Activated naive CD8-positive, alpha-beta T cell treated with anti-CD3 and anti-CD28 coated beads, Interleukin-2, amount 50 U/mL, for 16 hours (primary cell): ENCODE data around the gene PRKCE.
"Not testable (repeated sequence)": the region's sequence is repeated elsewhere in the genome, so short reads cannot be mapped to it uniquely, and the experiment has no call there.

Experiments
- DNase-seq: peaks from one replicate; pipeline ENCODE4 v3.0.0-alpha.2; 2020; ENCODE audit warnings: low read depth, low spot score

The PRKCE gene

DNA sequence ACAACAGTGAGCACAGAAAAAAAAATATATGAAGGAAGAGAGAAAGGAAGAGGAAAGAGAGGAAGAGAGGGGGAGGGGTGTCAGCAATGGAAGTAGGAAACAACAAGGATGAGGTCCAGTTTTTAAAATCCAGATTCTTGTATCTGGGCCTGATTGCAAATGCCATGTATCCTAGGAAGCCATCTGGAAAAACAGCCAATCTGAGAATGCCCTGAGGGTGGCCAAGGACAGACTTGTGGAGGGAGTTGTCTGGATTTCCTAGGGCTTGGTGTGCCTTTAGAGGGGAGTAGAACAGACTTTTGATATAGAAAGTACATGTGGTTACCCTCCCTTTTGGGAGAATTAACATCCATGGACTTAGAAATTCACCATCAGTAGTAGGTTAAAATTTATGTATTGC, 47.1 kb downstream of the PRKCE start:
- DNase-seq, result no peak

DNA sequence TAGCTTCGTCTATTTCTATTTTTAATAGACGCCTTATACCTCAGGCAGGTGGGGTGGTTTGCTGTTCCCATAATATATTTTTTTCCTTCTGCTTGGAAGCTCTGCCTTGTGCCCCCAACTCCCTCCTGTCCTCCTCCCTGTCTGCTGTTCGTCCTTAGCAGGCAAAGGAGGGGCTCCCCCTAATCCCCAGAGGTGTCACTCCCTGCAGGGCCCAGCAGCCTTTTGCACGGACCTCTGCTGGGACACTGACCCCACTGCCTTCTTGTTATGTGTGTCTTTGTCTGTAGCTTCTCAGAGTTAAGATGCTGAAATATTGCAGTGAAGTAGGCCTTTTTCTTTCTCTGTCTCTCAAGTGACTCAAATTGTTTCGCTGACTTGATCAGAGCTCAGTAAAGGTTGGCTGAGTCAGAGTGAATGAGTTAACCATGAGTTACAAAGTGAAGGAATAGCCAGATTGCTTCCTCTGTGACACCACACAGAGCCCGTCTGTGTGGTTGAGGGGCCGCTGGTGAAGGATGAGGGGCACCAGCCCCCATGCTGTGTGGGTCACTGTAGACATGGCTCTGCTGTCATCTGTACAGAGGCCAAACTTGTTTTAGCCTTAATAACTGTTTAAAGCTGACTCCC, 47.7 kb downstream of the PRKCE start:
- no peak for DNase-seq

DNA sequence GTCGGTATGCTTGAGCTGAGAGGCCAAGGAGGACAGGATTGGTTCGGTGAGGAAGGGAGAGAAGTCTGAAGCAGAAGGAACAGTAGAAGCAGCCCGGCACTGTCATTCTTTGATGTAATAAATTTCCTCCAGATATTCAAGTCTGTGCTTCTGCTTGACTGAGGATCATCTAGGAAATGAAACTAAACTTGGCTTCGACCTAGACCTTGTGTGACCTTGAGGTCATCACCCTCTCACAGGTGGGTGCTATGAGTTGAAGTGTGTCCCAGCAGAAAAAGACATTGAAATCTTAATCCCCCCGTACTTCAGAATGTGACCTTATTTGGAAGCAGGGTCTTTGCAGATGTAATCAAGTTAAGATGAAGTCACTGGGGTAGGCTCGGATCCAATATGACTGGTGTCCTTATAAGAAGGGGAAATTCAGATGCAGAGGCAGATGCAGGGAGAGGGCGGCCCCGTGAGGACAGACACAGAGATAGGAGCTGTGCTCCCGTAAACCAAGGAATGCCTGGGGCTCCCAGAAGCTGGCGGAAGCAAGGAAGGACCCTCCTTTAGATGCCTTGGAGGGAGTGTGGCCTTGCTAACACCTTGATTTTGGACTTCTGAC, 49.0 kb downstream of the PRKCE start:
- no peak for DNase-seq

DNA sequence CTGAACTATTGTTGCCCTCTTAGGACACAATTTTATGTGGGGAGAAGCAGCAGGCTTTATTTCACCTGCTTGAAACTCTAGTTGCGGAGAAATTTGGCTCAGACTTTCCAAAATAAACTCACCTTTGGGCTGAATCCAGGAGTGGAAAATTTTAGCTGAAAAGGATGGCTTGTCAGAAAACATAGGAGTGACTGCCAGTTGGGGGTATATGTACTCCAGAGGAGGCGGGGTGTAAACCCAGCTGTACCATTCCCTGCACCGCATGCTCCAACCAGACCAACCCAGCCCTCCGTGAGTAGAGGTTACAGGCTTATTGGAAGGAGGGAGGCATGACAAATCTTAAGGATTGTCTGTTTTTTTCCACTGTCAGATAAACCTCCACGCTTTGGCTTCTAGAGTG, 53.8 kb downstream of the PRKCE start:
- no peak for DNase-seq

DNA sequence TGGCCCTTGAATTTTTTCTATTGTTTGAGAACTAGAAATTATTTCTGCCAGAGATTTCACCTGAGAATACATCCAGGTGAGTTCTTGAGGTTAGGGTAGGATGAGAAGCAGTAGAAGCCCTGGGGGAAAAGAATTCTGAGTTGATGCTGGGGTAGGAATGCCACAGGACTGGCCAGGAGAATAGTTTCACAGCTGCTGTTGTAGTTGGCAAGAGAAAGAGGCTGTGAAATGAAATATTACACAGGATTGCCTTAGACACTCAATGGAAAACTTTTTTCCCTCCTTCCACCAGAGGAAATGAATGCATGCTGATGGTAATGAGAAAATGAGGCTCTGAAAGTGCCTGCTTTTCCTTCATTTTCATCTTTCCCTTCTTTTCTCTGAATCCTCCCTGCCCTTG, 54.6 kb downstream of the PRKCE start:
- no peak for DNase-seq

DNA sequence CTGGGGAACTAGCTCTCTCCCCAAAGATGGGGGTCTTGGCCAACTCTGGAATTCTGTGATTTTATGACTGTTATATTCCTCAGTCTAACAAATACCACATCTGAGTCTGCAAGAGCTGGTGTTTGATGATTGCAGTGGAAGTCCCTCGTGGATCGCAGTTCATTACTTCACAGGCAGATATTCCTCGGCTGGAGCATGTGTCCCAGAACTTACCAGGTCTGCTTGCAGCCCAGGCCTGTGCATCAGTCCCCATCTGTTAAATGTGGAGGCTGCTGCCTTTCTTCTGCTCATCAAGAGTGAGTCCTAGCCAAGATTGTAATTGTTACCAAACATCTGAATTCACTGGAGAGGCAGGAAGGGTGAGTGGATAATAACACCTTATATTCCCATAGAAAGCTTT, 55.5 kb downstream of the PRKCE start:
- no peak for DNase-seq

GRCh38 chr2:45707661-45708060, 56.2 kb downstream of the PRKCE start:
- no peak for DNase-seq

DNA sequence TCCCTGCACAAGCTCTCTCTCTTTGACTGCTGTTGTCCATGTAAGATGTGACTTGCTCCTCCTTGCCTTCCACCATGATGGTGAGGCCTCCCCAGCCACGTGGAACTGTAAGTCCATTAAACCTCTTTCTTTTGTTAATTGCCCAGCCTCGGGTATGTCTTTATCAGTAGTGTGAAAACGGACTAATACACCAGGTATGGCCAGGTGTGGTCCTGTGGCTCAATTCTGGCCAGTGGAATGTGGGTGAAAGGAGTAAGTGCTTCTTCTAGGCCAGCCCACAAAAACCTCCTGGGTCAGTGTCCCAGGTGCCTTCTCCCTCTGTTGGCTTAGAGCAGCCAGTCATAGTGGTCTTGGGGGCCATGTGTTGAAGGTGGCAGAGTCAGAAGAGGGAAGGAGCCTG, 57.0 kb downstream of the PRKCE start:
- no peak for DNase-seq

DNA sequence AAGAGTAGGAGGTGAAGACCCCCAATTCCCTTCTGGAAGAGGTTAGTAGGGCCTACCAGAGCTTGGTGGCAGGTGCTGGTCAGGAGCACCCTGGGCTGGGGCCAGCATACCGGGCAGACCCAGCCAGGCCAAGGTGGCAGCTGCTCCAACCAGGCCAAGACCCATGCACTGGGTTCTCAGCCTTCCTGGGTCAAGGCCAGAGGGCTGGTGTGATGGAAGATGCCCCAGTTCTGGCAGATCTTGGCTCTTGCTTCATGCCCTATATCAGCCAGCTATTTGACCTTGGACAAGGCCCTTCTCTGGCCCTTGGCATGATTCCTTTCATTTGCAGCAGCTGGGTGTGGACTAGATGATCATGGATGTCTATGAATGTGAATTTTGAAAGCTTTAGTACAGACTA, 57.7 kb downstream of the PRKCE start:
- DNase-seq, result no peak

- DNase-seq, result no peak
Measured at GRCh38 chr2:45710468-45710867, 59.0 kb downstream of the PRKCE start.

GRCh38 chr2:45711224-45711623, 59.7 kb downstream of the PRKCE start:
- DNase-seq, result no peak

GRCh38 chr2:45712570-45712969, 61.1 kb downstream of the PRKCE start:
- DNase-seq, result no peak

- DNase-seq, result no peak
Measured at GRCh38 chr2:45713136-45713535, 61.7 kb downstream of the PRKCE start.

DNA sequence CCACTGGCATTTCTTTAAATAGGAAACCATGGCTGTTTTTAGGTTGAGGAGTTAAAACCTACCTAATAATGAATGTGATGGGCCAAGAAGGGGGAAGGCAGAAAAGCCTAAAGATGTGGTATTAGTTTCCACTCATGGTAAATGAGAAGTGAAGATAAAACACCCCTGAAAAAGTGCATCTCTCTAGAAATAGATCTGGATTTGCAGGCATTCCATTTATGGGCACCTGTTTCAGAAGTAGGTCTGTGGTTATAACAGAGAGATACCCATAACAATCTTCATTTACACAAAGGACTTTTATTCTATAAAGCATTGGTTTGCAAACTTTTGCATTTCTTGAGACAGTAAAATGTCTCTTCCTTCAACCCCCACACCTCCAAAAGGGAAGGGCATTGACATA, 62.1 kb downstream of the PRKCE start:
- DNase-seq, result no peak

- DNase-seq, result no peak
Measured at GRCh38 chr2:45714679-45715078, 63.2 kb downstream of the PRKCE start.

GRCh38 chr2:45715601-45716379, 64.3 kb downstream of the PRKCE start:
- DNase-seq, result no peak

GRCh38 chr2:45716432-45716831, 65.0 kb downstream of the PRKCE start:
- not testable (repeated sequence) for DNase-seq

DNA sequence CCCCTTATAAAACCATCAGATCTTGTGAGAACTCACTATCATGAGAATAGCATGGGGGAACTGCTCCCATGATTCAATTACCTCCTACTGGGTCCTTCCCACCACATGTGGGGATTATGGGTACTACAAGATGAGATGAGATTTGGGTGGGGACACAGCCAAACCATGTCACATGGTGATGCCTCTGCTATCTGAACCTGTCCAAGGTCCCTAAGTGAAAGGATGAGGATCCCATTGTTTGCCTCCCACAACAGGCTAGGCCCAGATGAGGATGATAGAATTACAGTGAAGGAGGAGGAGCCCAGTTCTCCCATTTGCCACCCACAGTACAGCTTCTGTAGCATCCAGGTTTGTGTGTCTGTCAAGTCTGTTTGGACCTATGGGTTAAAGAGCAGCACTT, 65.4 kb downstream of the PRKCE start:
- DNase-seq, result no peak

- no peak for DNase-seq
Measured at GRCh38 chr2:45720210-45720609, 68.7 kb downstream of the PRKCE start.

DNA sequence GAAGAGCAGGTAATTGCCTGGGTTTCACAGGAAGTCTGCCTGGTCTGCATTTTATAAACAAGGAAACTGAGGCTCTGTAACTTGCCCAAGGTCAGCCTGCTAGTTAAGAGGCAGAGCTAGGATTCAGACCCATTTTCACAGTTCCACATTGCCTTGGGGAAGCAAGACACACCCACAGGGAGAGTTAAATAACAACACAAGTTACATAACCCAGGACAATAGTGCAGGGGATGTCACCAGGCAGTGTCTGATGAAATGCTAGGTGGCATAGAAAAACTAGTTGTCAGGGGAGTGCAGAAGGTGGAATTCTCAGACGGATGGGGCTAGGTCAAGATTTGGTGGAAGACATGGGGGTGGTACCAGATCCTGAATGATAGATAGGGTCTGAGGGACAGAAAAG, 69.7 kb downstream of the PRKCE start:
- no peak for DNase-seq

- no peak for DNase-seq
Measured at GRCh38 chr2:45722477-45722876, 71.0 kb downstream of the PRKCE start.

DNA sequence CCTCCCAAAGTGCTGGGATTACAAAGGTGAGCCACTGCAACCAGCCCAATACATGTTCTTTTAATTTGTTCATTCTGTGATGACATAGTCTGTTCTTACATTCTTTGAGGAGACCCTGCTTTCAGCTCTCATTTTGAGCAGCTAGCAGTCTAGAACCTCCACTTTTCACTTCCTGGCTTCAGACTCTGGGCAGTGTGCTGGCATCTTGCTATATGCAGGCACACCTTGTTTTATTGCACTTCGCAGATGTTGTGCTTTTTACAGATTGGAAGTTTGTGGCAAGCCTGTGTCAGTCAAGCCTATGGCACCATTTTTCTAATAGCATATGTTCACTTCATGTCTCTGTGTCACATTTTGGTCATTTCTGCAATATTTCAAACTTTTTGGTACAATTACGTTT, 72.4 kb downstream of the PRKCE start:
- no peak for DNase-seq

DNA sequence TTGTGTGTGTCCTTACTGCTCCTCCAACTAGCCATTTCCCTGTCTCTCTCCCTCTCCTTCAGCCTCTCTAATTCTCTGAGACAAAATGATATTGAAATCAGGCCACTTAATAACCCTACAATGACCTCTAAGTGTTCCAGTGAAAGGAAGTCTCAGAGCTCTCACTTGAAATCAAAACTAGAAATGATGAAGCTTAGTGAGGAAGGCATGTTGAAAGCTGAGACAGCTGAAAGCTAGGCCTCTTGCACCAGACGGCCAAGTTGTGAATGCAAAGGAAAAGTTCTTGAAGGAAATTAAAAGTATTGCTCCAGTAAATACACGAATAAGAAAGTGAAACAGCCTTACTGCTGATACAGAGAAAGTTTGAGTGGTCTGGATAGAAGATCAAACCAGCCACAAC, 72.9 kb downstream of the PRKCE start:
- no peak for DNase-seq
